ENCODE data around the gene PTPRK.

DNA sequence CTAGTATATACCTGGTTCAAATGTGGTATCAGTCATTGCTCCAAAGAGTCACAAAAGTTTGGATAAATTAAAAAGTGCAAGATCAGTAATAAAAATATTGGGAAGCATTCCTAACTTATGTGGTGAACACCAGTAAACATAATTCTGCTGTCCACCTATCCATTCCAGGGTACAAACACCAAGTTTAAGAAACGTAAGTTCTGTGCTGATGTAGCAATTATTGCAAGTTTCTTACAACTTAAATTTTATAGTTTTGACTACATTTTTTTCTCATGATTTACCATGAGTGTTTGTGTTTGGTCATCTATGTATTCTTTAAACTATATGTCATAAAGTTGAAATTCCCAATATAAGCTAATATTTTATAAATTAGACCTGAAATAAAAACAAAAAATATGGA is 364.6 kb downstream of the PTPRK start:
- TF ChIP-seq POLR2AphosphoS5 (IDR thresholded peaks at IDR 0.05) (no peak), POLR2A (IDR thresholded peaks at IDR 0.05) (no peak)

All from sigmoid colon (tissue), 4 donors.